A549 (cell line): ENCODE data around the gene RSPH10B.
"Not testable (repeated sequence)": the region's sequence is repeated elsewhere in the genome, so short reads cannot be mapped to it uniquely, and the experiment has no call there.

Experiments
- CTCF ChIP-seq: fragments of >200 bp; sonication (Bioruptor Twin); formaldehyde crosslinking; IDR thresholded peaks from 3 replicates; pipeline ENCODE4 v1.5.1; 2016
- EP300 ChIP-seq, 2 experiments: fragments of >200 bp; sonication (Bioruptor Twin); formaldehyde crosslinking; IDR thresholded peaks; 2 replicates in 1 of 2; 3 replicates in 1 of 2; pipeline ENCODE4 v1.6.1; 2016 to 2017
- PHF8 ChIP-seq: fragments of 200-600 bp; sonication (generic); IDR thresholded peaks from 2 replicates; pipeline ENCODE4 v1.6.1; 2016; ENCODE audit warnings: low read depth, mild to moderate bottlenecking, antibody characterized with exemption, moderate library complexity, borderline replicate concordance
- TP53 ChIP-seq: fragments of 250-450 bp; sonication (Bioruptor Pico); IDR thresholded peaks from 2 replicates; pipeline ENCODE4 v1.5.0; 2021; ENCODE audit warnings: mild to moderate bottlenecking, moderate library complexity

- not testable (repeated sequence) for TF ChIP-seq CTCF; PHF8; TP53 (CRISPR knock-in tag); EP300 (IDR thresholded peaks at IDR 0.05)
These were observed 40.2 kb downstream of the RSPH10B start for GRCh38 chr7:5930290-5930689.
